GM06990 (cell line): ENCODE measurements around the gene SFMBT1.

Experiments used
- DNase-seq: peaks from one replicate; pipeline ENCODE4 v3.0.0-alpha.2; 2011; ENCODE audit not compliant: insufficient read length; ENCODE audit errors: extremely low read depth
- H3K27me3 ChIP-seq: replicated peaks from 2 replicates; pipeline ENCODE4 v1.6.0; 2011; ENCODE audit warnings: low read length; ENCODE audit not compliant: control insufficient read depth, insufficient read depth
- H3K36me3 ChIP-seq: 2 replicates; pipeline ENCODE4 v1.5.1; 2011; ENCODE audit warnings: low read length; ENCODE audit not compliant: control insufficient read depth, insufficient read depth
- H3K4me3 ChIP-seq: replicated peaks from 2 replicates; pipeline ENCODE4 v1.5.1; 2011; ENCODE audit warnings: low read depth, mild to moderate bottlenecking, control low read depth, low read length
- CTCF ChIP-seq: IDR thresholded peaks from 2 replicates; pipeline ENCODE4 v1.5.1; 2011; ENCODE audit warnings: low read length, control low read depth, mild to moderate bottlenecking, inconsistent platforms; ENCODE audit not compliant: insufficient read depth, poor library complexity, severe bottlenecking

SFMBT1 gene

GRCh38 chr3:52962160-52962559 lies 83.7 kb downstream of the SFMBT1 start:
- TF ChIP-seq CTCF = no peak
- Histone ChIP-seq H3K4me3 (no peak overlapping the region), H3K36me3 (no peaks in the 10 kb centered on the region), H3K27me3 (no peaks in the 10 kb centered on the region)
- no peak for DNase-seq

GRCh38 chr3:52959773-52960172 lies 86.1 kb downstream of the SFMBT1 start:
- Histone ChIP-seq H3K27me3 (no peaks in the 10 kb centered on the region), H3K4me3 (no peak overlapping the region), H3K36me3 (no peaks in the 10 kb centered on the region)
- no peak for DNase-seq
- no peak for TF ChIP-seq CTCF

GRCh38 chr3:52939600-52939999 lies 106.3 kb downstream of the SFMBT1 start:
- DNase-seq = no peak
- no peak overlapping the region for H3K4me3 ChIP-seq
- no peaks in the 10 kb centered on the region for H3K36me3 ChIP-seq
- no peak for TF ChIP-seq CTCF
- no peaks in the 10 kb centered on the region for H3K27me3 ChIP-seq

GRCh38 chr3:52934630-52935530 lies 111.0 kb downstream of the SFMBT1 start:
- DNase-seq = peak; percentile 6
- no peak overlapping the region for H3K4me3 ChIP-seq
- no peaks in the 10 kb centered on the region for H3K36me3 ChIP-seq
- peak; percentile 79 for TF ChIP-seq CTCF
- H3K27me3 ChIP-seq = no peaks in the 10 kb centered on the region

GRCh38 chr3:52931889-52932288 lies 114.0 kb downstream of the SFMBT1 start:
- Histone ChIP-seq H3K36me3 (no peaks in the 10 kb centered on the region), H3K4me3 (no peak overlapping the region), H3K27me3 (no peaks in the 10 kb centered on the region)
- DNase-seq = no peak
- peak; percentile 35 for TF ChIP-seq CTCF
